Type B pancreatic cell (in vitro differentiated cells): ENCODE results near the gene VNN1. TPM values are rescaled to one million over a fixed set of nuclear protein-coding genes. Genes with fewer than 3 reads are reported as not detected.
A peak's percentile ranks its signal among the peaks of the same experiment; 100 is the strongest.

Experiments used
- DNase-seq: peaks from one replicate; pipeline ENCODE4 v3.0.0; 2021; ENCODE audit warnings: mixed read lengths; ENCODE audit not compliant: unreplicated experiment; ENCODE audit errors: extremely low spot score
- H3K27ac Mint-ChIP-seq: 2 replicates; pipeline ENCODE4 v1.8.0; 2021; ENCODE audit warnings: mild to moderate bottlenecking, mixed read lengths
- H3K27me3 Mint-ChIP-seq: 2 replicates; pipeline ENCODE4 v1.8.0; 2021; ENCODE audit warnings: mixed read lengths
- H3K36me3 Mint-ChIP-seq: 2 replicates; pipeline ENCODE4 v1.8.0; 2021; ENCODE audit warnings: mixed read lengths
- H3K4me1 Mint-ChIP-seq: one replicate; pipeline ENCODE4 v1.8.0; 2021; ENCODE audit warnings: mixed read lengths; ENCODE audit not compliant: unreplicated experiment
- H3K4me3 Mint-ChIP-seq: 2 replicates; pipeline ENCODE4 v1.8.0; 2021; ENCODE audit warnings: mild to moderate bottlenecking, mixed read lengths
- H3K9me3 Mint-ChIP-seq: 2 replicates; pipeline ENCODE4 v1.8.0; 2021; ENCODE audit warnings: mixed read lengths
- total RNA-seq: library from RNA; stranded (reverse); gene quantifications from 2 replicates; pipeline ENCODE4 v1.2.1, GENCODE V29; 2021; ENCODE audit warnings: low replicate concordance
- TF ChIP-seq, protein P1 (sequence below): fragments of 200-600 bp; sonication (generic); conservative IDR thresholded peaks from 2 replicates; pipeline ENCODE4 v1.5.0; 2021; ENCODE audit warnings: antibody characterized with exemption, mild to moderate bottlenecking

Gene VNN1
- total RNA-seq, 1 donor from 2014 or later, result 1.3 TPM

DNA sequence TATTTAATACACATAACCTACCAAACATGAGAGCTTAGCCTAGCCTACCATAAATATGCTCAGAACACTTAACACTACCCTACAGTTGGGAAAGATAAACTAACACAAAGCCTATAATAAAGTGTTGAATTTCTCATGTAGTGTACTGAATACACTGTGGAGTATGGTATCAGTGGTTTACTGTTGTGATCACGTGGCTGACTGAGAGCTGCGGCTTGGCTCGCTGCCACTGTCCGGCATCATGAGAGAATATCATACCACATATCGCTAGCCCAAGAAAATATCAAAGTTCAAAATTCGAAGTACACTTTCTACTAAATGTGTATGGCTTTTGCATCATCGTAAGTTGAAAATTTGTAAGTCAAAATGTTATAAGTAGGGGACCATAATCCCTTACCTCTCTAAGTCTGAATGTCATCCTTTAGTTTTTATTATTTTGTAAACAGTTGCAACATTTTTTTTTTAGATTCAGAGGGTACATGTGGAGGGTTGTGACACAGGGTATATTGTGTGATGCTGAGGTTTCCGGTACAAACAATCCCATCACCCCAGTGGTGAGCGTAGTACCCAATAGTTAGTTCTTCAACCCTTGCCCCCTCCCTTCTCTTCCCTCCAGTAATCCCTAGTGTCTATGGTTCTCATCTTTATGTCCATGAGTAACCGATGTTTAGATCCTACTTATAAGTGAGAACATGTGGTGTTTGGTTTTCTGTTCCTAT is 40.3 kb downstream of the VNN1 start:
- no peaks in the 10 kb centered on the region for H3K27me3 Mint-ChIP-seq
- peaks cover 4% of the 10 kb centered on the region for H3K4me1 Mint-ChIP-seq
- TF ChIP-seq, protein P1, sequence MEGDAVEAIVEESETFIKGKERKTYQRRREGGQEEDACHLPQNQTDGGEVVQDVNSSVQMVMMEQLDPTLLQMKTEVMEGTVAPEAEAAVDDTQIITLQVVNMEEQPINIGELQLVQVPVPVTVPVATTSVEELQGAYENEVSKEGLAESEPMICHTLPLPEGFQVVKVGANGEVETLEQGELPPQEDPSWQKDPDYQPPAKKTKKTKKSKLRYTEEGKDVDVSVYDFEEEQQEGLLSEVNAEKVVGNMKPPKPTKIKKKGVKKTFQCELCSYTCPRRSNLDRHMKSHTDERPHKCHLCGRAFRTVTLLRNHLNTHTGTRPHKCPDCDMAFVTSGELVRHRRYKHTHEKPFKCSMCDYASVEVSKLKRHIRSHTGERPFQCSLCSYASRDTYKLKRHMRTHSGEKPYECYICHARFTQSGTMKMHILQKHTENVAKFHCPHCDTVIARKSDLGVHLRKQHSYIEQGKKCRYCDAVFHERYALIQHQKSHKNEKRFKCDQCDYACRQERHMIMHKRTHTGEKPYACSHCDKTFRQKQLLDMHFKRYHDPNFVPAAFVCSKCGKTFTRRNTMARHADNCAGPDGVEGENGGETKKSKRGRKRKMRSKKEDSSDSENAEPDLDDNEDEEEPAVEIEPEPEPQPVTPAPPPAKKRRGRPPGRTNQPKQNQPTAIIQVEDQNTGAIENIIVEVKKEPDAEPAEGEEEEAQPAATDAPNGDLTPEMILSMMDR, result no peak
- no peaks in the 10 kb centered on the region for H3K36me3 Mint-ChIP-seq
- no peak overlapping the region for H3K4me3 Mint-ChIP-seq
- H3K27ac Mint-ChIP-seq, result no peak overlapping the region
- H3K9me3 Mint-ChIP-seq, result no peaks in the 10 kb centered on the region
- no peak for DNase-seq

DNA sequence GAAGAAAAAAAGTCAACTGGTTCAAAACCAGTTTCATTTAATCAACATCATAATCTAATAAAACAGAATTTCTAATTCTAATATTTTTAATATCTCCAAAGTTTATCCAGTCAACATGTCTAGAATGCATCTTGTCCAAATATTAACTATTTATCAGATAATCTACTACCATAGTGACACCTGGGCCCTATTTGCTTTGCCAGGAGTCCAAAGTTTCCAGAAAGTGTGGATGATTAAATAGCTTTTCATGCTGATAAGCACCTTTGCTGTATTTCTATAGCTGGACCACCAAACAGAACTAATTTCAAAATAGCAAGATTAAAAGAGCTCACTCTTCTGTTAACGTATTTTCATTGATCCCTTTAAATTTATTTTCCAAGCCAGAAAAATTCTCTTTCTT is 42.6 kb downstream of the VNN1 start:
- no peaks in the 10 kb centered on the region for H3K27me3 Mint-ChIP-seq
- no peak overlapping the region for H3K27ac Mint-ChIP-seq
- DNase-seq, result no peak
- no peaks in the 10 kb centered on the region for H3K9me3 Mint-ChIP-seq
- no peak overlapping the region for H3K4me3 Mint-ChIP-seq
- TF ChIP-seq, protein P1, result no peak
- H3K36me3 Mint-ChIP-seq, result no peaks in the 10 kb centered on the region
- peaks cover 4% of the 10 kb centered on the region for H3K4me1 Mint-ChIP-seq

DNA sequence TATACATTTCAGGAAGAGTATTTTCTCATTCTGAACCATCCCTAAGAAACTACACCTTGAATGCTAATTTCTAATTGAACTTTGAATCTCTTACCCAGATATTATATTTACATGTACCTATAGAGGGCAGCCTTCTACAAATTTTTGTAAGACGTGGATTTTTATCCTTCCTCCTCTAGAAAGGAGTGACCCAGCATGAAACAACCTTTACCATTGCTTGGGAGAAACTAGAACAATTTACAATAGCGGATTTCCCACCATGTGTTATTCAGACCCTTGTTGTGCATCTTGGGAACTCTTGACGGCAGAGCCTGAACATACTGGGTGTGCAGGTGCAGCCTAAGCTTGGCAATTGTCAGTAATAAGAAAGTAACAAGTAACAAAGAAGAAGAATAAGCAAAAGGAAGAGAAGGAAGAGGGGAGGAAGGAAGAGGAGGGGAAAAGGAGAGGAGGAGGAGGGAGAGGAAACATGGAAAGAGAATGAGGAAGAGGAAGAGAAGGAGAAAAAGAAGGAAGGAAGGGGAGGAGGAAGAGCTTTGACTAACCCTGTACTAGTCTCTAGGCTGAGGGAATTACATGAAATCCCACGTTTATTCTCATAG is 44.1 kb downstream of the VNN1 start:
- H3K36me3 Mint-ChIP-seq, result no peaks in the 10 kb centered on the region
- no peak overlapping the region for H3K4me3 Mint-ChIP-seq
- H3K27me3 Mint-ChIP-seq, result no peaks in the 10 kb centered on the region
- DNase-seq, result no peak
- TF ChIP-seq, protein P1, result peak; percentile 74
- peaks cover 4% of the 10 kb centered on the region for H3K4me1 Mint-ChIP-seq
- no peaks in the 10 kb centered on the region for H3K9me3 Mint-ChIP-seq
- peak overlapping the region; percentile 65 for H3K27ac Mint-ChIP-seq

DNA sequence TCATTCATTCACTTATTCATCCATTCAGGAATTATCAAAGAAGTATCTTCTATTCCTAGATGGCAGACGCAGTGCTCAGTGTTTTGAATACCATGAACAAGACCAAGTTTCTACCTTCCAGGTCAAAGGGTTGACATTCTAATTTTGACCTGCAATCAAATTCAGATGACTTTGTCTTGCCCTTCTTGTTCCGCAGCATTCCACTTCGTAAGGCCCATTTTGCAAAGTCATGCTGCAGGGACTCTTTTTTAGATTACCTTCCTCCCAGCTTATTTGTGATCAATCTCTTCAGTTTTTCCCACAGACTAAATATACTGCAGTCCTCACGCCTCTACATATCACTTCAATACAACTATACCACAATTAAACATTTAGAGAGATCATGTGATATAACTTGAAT is 47.7 kb downstream of the VNN1 start:
- H3K4me1 Mint-ChIP-seq, result peaks cover 4% of the 10 kb centered on the region
- no peaks in the 10 kb centered on the region for H3K27me3 Mint-ChIP-seq
- H3K27ac Mint-ChIP-seq, result peak overlapping the region; percentile 64
- TF ChIP-seq, protein P1, result no peak
- no peaks in the 10 kb centered on the region for H3K9me3 Mint-ChIP-seq
- H3K36me3 Mint-ChIP-seq, result no peaks in the 10 kb centered on the region
- peak overlapping the region; percentile 6 for H3K4me3 Mint-ChIP-seq
- DNase-seq, result no peak

DNA sequence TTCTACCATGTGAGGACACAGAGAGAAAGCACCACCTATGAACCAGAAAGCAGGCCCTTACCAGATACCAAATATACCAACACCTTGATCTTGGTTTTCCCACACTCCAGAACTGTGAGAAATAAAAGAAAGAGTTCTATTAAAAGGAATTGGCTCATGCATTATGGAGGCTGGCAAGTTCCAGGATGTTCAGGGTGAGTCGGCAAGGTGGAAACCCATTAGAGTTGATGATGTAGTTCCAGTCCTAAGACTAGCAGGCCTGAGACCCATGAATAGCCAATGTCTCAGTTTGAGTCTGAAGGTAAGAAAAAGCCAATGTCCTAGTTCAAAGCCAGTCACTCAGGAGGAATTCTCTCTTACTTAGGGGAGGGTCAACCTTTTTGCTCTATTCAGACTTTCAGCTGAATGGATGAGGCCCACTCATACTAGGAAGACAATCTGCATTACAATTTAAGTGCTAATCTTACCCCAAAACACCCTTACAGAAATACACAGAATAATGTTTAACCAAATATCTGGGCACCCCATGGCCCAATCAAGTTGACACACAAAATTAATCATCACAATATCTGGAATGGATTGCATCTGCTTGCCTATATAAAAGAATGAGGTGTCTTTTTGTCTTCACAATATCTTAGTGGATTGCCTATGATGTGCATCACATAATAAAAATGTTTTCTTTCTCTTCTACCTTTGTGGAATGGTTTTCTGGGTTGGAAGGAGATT is 49.4 kb downstream of the VNN1 start:
- no peaks in the 10 kb centered on the region for H3K36me3 Mint-ChIP-seq
- TF ChIP-seq, protein P1, result no peak

More for the DNA sequence above, 49.4 kb downstream of the VNN1 start:
- Mint-ChIP-seq H3K4me1 (no peaks in the 10 kb centered on the region), H3K27me3 (no peaks in the 10 kb centered on the region), H3K27ac (no peak overlapping the region), H3K9me3 (no peaks in the 10 kb centered on the region), H3K4me3 (no peak overlapping the region)
- no peak for DNase-seq
